Fibroblast of lung (primary cell): ENCODE measurements around the gene CEP20. TPM values are rescaled to one million over a fixed set of nuclear protein-coding genes. Genes with fewer than 3 reads are reported as not detected.

Source experiments
- DNase-seq, 2 donors: peaks; one replicate each; pipeline versions ENCODE4 v3.0.0 to v3.0.0-alpha.2; 2010; ENCODE audit warnings: low read depth in 2 of 2
- H2AFZ ChIP-seq: 2 replicates; pipeline ENCODE4 v1.5.1; 2012; ENCODE audit warnings: low read length, control low read depth, inconsistent platforms
- H3K27ac ChIP-seq: 2 replicates; pipeline ENCODE4 v1.5.1; 2011; ENCODE audit warnings: low read length, control low read depth; ENCODE audit not compliant: insufficient read depth
- H3K27me3 ChIP-seq: 2 replicates; pipeline ENCODE4 v1.5.1; 2011; ENCODE audit warnings: mild to moderate bottlenecking, low read length; ENCODE audit not compliant: control insufficient read depth, insufficient read depth
- H3K36me3 ChIP-seq: 2 replicates; pipeline ENCODE4 v1.5.1; 2011; ENCODE audit warnings: low read length; ENCODE audit not compliant: control insufficient read depth, insufficient read depth
- H3K4me1 ChIP-seq: 2 replicates; pipeline ENCODE4 v1.5.1; 2011; ENCODE audit warnings: low read length; ENCODE audit not compliant: control insufficient read depth, insufficient read depth; ENCODE audit errors: extremely low read depth
- H3K4me2 ChIP-seq: 2 replicates; pipeline ENCODE4 v1.5.1; 2011; ENCODE audit warnings: low read length, control low read depth; ENCODE audit not compliant: insufficient read depth; ENCODE audit errors: extremely low read depth
- H3K4me3 ChIP-seq, 4 experiments: fragments of 200-600 bp in 1 of 4; sonication (generic) in 1 of 4; replicated peaks in 1 of 4; 2 replicates each; pipeline ENCODE4 v1.5.1; 2011 to 2016; ENCODE audit warnings: low read length in 4 of 4, low read depth in 3 of 4, mild to moderate bottlenecking in 3 of 4, control low read depth in 2 of 4, inconsistent platforms in 1 of 4, mixed read lengths in 1 of 4; ENCODE audit not compliant: insufficient read depth in 1 of 4; ENCODE audit errors: control extremely low read depth in 1 of 4
- H3K79me2 ChIP-seq: 2 replicates; pipeline ENCODE4 v1.5.1; 2012; ENCODE audit warnings: mild to moderate bottlenecking, low read length, inconsistent platforms; ENCODE audit not compliant: control insufficient read depth, insufficient read depth
- H3K9ac ChIP-seq: 2 replicates; pipeline ENCODE4 v1.5.1; 2011; ENCODE audit warnings: mild to moderate bottlenecking, low read length, control low read depth; ENCODE audit not compliant: insufficient read depth
- H3K9me3 ChIP-seq: 2 replicates; pipeline ENCODE4 v1.5.1; 2012; ENCODE audit warnings: low read depth, low read length; ENCODE audit not compliant: control insufficient read depth, insufficient read depth
- H4K20me1 ChIP-seq: 2 replicates; pipeline ENCODE4 v1.5.1; 2011; ENCODE audit warnings: low read length; ENCODE audit not compliant: control insufficient read depth, insufficient read depth; ENCODE audit errors: extremely low read depth
- EZH2 ChIP-seq: IDR thresholded peaks from 2 replicates; pipeline ENCODE4 v1.5.1; 2012; ENCODE audit warnings: low read length, control low read depth, mild to moderate bottlenecking; ENCODE audit errors: missing control alignments
- polyA plus RNA-seq, 2 donors: library from polyadenylated mRNA; depleted of rRNA in 1 of 2; stranded (reverse) in 1 of 2; unstranded in 1 of 2; fragments of >200 nt; gene quantifications; 2 replicates each; pipeline ENCODE4 v1.2.1, GENCODE V29; 2011 to 2012; ENCODE audit warnings: missing spikeins in 1 of 2
- total RNA-seq: library from RNA; depleted of rRNA; stranded (reverse); fragments of >200 nt; gene quantifications from 2 replicates; pipeline ENCODE4 v1.2.1, GENCODE V29; 2014
- TF ChIP-seq, protein P1 (sequence below), 2 donors: IDR thresholded peaks in 1 of 2; conservative IDR thresholded peaks in 1 of 2; 1 replicate in 1 of 2; 2 replicates in 1 of 2; pipeline ENCODE4 v1.5.1; 2011 to 2012; ENCODE audit warnings: low read length in 2 of 2, control low read depth in 1 of 2, inconsistent platforms in 1 of 2, low read depth in 1 of 2, mild to moderate bottlenecking in 1 of 2

CEP20 gene
- total and polyA plus RNA-seq, 2 donors (not counting 1 experiment from before 2014, with no cell fraction given), result 42.9 to 60.9 TPM

DNA sequence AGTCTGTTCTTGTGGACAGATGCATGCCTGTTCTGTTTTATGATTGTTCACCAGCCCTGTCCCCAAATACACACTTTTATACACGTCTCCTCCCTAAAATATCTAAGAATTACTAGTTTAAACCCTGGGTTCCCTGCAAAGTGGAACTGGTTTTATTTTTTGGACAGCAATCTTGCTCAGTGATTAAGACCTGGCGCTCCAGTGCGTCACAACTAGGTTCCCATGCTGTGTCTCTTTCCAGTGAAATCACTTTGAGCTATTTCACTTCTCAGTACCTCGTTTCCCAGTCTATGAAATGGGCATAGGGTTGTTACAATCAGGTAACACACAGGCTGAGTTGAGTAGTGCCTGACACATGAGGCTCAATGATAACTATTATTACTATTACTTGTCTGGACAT lies 1.1 kb downstream of the CEP20 start:
- no peak for TF ChIP-seq EZH2
- TF ChIP-seq, protein P1, sequence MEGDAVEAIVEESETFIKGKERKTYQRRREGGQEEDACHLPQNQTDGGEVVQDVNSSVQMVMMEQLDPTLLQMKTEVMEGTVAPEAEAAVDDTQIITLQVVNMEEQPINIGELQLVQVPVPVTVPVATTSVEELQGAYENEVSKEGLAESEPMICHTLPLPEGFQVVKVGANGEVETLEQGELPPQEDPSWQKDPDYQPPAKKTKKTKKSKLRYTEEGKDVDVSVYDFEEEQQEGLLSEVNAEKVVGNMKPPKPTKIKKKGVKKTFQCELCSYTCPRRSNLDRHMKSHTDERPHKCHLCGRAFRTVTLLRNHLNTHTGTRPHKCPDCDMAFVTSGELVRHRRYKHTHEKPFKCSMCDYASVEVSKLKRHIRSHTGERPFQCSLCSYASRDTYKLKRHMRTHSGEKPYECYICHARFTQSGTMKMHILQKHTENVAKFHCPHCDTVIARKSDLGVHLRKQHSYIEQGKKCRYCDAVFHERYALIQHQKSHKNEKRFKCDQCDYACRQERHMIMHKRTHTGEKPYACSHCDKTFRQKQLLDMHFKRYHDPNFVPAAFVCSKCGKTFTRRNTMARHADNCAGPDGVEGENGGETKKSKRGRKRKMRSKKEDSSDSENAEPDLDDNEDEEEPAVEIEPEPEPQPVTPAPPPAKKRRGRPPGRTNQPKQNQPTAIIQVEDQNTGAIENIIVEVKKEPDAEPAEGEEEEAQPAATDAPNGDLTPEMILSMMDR (conservative IDR thresholded peaks at IDR 0.05 in 1 of 2, IDR thresholded peaks at IDR 0.05 in 1 of 2; ENCODE audit: low read depth in 1 of 2, low read length in 2 of 2), result no peak
- peak overlapping the region; percentile 91 to 98 (median 96) for H3K4me3 ChIP-seq
- no peaks in the 10 kb centered on the region for H3K27me3 ChIP-seq
- H3K4me1 ChIP-seq, result peaks cover 12% of the 10 kb centered on the region
- no peak overlapping the region for H3K27ac ChIP-seq
- H3K4me2 ChIP-seq, result peak overlapping the region; percentile 82
- DNase-seq, result no peak
- no peak overlapping the region for H2AFZ ChIP-seq
- no peak overlapping the region for H3K9ac ChIP-seq
- no peaks in the 10 kb centered on the region for H3K9me3 ChIP-seq
- H3K79me2 ChIP-seq, result peaks cover 55% of the 10 kb centered on the region
- peaks cover 2% of the 10 kb centered on the region for H3K36me3 ChIP-seq
- no peaks in the 10 kb centered on the region for H4K20me1 ChIP-seq

DNA sequence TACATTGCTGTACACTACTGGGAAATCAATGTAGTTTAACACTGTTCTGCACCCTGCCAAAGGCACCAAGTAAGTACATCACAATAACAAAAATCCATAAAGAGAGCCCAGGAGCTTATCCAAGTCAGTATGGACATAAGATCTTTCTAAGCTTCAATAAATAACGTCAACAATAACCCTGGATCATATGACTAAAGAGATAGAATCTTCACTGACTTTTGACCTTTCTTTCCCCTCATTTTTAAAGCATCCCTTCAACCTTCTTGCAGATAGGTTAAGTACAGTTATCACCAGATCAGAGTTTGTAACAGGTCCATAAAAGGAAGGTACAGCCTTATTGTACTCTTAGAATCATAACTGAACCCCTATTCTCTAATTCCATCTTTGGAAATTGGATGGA lies 2.3 kb downstream of the CEP20 start:
- H3K9ac ChIP-seq, result no peak overlapping the region
- peak overlapping the region; percentile 45 for H3K4me2 ChIP-seq
- no peaks in the 10 kb centered on the region for H4K20me1 ChIP-seq
- DNase-seq, result no peak
- TF ChIP-seq, protein P1 (conservative IDR thresholded peaks at IDR 0.05 in 1 of 2, IDR thresholded peaks at IDR 0.05 in 1 of 2; ENCODE audit: low read depth in 1 of 2, low read length in 2 of 2), result no peak
- TF ChIP-seq EZH2, result no peak
- peak overlapping the region; percentile 14 for H3K27ac ChIP-seq
- H3K4me1 ChIP-seq, result peaks cover 12% of the 10 kb centered on the region
- H3K36me3 ChIP-seq, result peaks cover 5% of the 10 kb centered on the region
- H3K4me3 ChIP-seq, result peak overlapping the region in 1 of 4 experiments; percentile 7
- no peaks in the 10 kb centered on the region for H3K27me3 ChIP-seq
- H3K79me2 ChIP-seq, result peaks cover 61% of the 10 kb centered on the region
- H2AFZ ChIP-seq, result no peak overlapping the region
- H3K9me3 ChIP-seq, result no peaks in the 10 kb centered on the region

DNA sequence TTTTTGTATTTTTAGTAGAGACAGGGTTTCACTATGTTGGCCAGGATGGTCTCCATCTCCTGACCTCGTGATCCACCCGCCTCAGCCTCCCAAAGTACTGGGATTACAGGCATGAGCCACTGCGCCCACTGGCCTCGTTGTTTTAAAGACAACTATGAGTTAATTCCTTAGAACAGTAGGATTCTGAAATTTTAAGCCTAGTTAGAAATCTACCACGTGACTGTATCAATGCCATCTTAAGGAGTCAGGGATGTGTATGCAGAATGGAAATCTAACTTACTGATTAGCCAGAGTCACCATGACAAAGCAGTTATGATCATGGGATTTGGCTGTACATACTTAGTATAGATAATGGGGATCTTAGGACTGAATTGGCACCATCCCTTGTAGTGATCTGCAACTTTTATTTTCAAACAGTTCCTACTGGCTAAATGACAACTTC lies 2.8 kb downstream of the CEP20 start:
- Histone ChIP-seq H3K4me3 (no peak overlapping the region), H4K20me1 (no peaks in the 10 kb centered on the region), H3K27me3 (no peaks in the 10 kb centered on the region), H3K9me3 (no peaks in the 10 kb centered on the region), H2AFZ (no peak overlapping the region), H3K36me3 (peaks cover 5% of the 10 kb centered on the region), H3K4me2 (no peak overlapping the region), H3K4me1 (peaks cover 13% of the 10 kb centered on the region), H3K79me2 (peaks cover 62% of the 10 kb centered on the region), H3K9ac (no peak overlapping the region), H3K27ac (peak overlapping the region; percentile 14)
- DNase-seq, result peak in 1 of 2 donors; percentile 42
- no peak for TF ChIP-seq EZH2
- TF ChIP-seq, protein P1 (conservative IDR thresholded peaks at IDR 0.05 in 1 of 2, IDR thresholded peaks at IDR 0.05 in 1 of 2; ENCODE audit: low read depth in 1 of 2, low read length in 2 of 2), result no peak
